Vagina (tissue), 2 donors: ENCODE results near the gene CCDC92. TPM values are rescaled to one million over a fixed set of nuclear protein-coding genes. Genes with fewer than 3 reads are reported as not detected.

Source experiments
- DNase-seq, 2 donors: peaks; one replicate each; pipeline ENCODE4 v3.0.0-alpha.2; 2017; ENCODE audit errors: extremely low spot score in 2 of 2
- H3K27ac ChIP-seq: fragments of 200-600 bp; sonication (generic); one replicate; pipeline ENCODE4 v1.5.1; 2019
- H3K27me3 ChIP-seq: fragments of 200-600 bp; sonication (generic); one replicate; pipeline ENCODE4 v1.5.1; 2019
- H3K36me3 ChIP-seq, 2 donors: fragments of 200-600 bp; sonication (generic); one replicate each; pipeline ENCODE4 v1.5.1; 2017 to 2019
- H3K4me1 ChIP-seq: fragments of 200-600 bp; sonication (generic); one replicate; pipeline ENCODE4 v1.5.1; 2019
- H3K4me3 ChIP-seq, 2 donors: fragments of 200-600 bp; sonication (generic); 1 replicate in 1 of 2; 2 replicates in 1 of 2; pipeline ENCODE4 v1.5.1; 2016 to 2019
- H3K9me3 ChIP-seq: fragments of 200-600 bp; sonication (generic); one replicate; pipeline ENCODE4 v1.5.1; 2019
- POLR2A ChIP-seq, 2 donors: fragments of 450-650 bp; IDR thresholded peaks; one replicate each; pipeline ENCODE4 v1.6.1; 2017; ENCODE audit warnings: antibody characterized with exemption in 2 of 2, mild to moderate bottlenecking in 2 of 2, moderate library complexity in 2 of 2
- POLR2AphosphoS5 ChIP-seq, 2 donors: sonication (generic); formaldehyde crosslinking; IDR thresholded peaks; one replicate each; pipeline ENCODE4 v1.9.0; 2017; ENCODE audit warnings: antibody characterized with exemption in 2 of 2, mild to moderate bottlenecking in 2 of 2, low read depth in 1 of 2; ENCODE audit not compliant: insufficient read depth in 1 of 2
- intact Hi-C: fragments of 100-400 bp; cut with DNase I; formaldehyde crosslinking; loops from one replicate; pipeline ENCODE4 v1.15.1; 2023
- total RNA-seq: library from RNA; depleted of rRNA; stranded (reverse); fragments of >200 nt; gene quantifications from one replicate; pipeline ENCODE4 v1.2.3, GENCODE V29; 2016
- TF ChIP-seq, protein P1 (sequence below), 3 experiments: fragments of 450-650 bp in 2 of 3; fragments of 200-600 bp in 1 of 3; sonication (generic) in 1 of 3; IDR thresholded peaks; one replicate each; pipeline ENCODE4 v1.5.1; 2017 to 2019; ENCODE audit warnings: antibody characterized with exemption in 3 of 3, mild to moderate bottlenecking in 2 of 3, moderate library complexity in 2 of 3

CCDC92 gene
- total RNA-seq, 1 donor from 2014 or later: 21.6 TPM

DNA sequence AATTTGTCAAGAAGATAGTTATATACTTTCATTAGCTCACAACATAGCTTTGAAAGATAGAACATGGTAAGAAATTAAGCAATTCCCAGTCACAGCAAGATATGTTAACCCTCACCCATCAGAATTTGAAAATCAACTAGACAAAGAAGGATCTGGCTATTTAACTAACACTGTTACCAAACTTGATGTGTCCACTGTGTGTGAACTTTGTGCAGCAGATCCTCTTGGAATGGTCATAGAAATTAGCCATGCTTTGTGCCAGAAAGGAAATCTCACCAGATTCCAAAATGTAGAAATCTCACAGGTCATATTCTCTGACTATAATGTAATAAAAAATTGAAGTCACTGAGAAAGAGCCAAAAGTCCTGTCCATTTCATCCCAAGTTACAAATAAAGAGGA, 46.5 kb upstream of the CCDC92 start:
- no peaks in the 10 kb centered on the region for H3K9me3 ChIP-seq
- TF ChIP-seq POLR2AphosphoS5 (IDR thresholded peaks at IDR 0.05; ENCODE audit: insufficient read depth in 1 of 2, low read depth in 1 of 2) (no peak), POLR2A (IDR thresholded peaks at IDR 0.05) (no peak)
- TF ChIP-seq, protein P1, sequence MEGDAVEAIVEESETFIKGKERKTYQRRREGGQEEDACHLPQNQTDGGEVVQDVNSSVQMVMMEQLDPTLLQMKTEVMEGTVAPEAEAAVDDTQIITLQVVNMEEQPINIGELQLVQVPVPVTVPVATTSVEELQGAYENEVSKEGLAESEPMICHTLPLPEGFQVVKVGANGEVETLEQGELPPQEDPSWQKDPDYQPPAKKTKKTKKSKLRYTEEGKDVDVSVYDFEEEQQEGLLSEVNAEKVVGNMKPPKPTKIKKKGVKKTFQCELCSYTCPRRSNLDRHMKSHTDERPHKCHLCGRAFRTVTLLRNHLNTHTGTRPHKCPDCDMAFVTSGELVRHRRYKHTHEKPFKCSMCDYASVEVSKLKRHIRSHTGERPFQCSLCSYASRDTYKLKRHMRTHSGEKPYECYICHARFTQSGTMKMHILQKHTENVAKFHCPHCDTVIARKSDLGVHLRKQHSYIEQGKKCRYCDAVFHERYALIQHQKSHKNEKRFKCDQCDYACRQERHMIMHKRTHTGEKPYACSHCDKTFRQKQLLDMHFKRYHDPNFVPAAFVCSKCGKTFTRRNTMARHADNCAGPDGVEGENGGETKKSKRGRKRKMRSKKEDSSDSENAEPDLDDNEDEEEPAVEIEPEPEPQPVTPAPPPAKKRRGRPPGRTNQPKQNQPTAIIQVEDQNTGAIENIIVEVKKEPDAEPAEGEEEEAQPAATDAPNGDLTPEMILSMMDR (IDR thresholded peaks at IDR 0.05): no peak
- H3K4me1 ChIP-seq: peaks cover 14% of the 10 kb centered on the region
- no peaks in the 10 kb centered on the region for H3K36me3 ChIP-seq
- H3K27ac ChIP-seq: peak overlapping the region; percentile 18
- H3K27me3 ChIP-seq: no peaks in the 10 kb centered on the region
- no peak for DNase-seq
- no peak overlapping the region for H3K4me3 ChIP-seq
- intact Hi-C loops: no loop called here

DNA sequence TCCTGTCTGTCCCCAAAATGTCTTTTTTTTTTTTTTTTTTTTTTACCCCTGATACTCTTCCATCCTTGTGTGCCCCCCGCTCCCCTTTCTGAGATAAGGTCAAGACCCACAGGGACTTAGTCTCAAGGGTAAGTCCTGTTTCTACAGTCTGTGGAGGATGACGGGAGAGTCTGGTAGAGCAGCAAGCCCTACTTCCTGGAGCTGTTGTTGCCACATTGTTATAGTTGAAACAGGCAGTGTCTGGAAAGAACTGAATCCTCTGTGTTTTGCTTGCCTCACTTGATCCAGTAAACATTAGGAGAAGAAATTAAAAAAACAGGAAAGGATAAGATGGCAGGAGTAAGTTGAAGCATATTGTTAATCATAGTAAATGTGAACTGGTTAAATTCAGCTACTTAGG, 45.9 kb upstream of the CCDC92 start:
- Histone ChIP-seq H3K27ac (peak overlapping the region; percentile 18), H3K9me3 (no peaks in the 10 kb centered on the region), H3K27me3 (no peaks in the 10 kb centered on the region), H3K36me3 (peaks cover 0 to 3% of the 10 kb centered on the region in 2 donors), H3K4me3 (no peak overlapping the region), H3K4me1 (peaks cover 14% of the 10 kb centered on the region)
- intact Hi-C loops: no loop called here
- DNase-seq: no peak
- TF ChIP-seq POLR2AphosphoS5 (IDR thresholded peaks at IDR 0.05; ENCODE audit: insufficient read depth in 1 of 2, low read depth in 1 of 2) (no peak), POLR2A (IDR thresholded peaks at IDR 0.05) (no peak)
- TF ChIP-seq, protein P1 (IDR thresholded peaks at IDR 0.05): no peak

DNA sequence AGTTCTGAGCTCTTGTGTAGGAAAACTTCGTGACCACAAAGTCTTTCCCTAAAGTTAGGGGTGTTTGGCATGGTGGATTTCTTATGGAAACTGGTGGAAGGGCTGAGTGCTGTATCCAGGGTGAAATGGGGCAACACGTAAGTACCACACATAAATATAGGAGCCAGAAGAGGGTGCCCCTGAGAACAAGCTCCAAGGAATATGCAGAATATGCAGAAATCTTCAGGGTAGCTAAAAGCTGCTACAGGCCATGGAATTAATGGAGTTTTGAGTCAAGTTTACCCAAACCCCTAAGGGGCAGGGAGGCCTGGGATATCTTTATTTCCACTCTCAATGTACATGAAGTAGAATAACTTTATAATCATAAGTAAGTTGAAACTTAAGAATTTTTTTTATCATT, 44.4 kb upstream of the CCDC92 start:
- intact Hi-C loops: no loop called here
- Histone ChIP-seq H3K4me3 (no peak overlapping the region), H3K36me3 (peaks cover 0 to 18% of the 10 kb centered on the region in 2 donors), H3K4me1 (peaks cover 14% of the 10 kb centered on the region), H3K27ac (no peak overlapping the region), H3K27me3 (no peaks in the 10 kb centered on the region), H3K9me3 (no peaks in the 10 kb centered on the region)
- TF ChIP-seq, protein P1 (IDR thresholded peaks at IDR 0.05): no peak
- TF ChIP-seq POLR2A (IDR thresholded peaks at IDR 0.05): no peak
- TF ChIP-seq POLR2AphosphoS5 (IDR thresholded peaks at IDR 0.05; ENCODE audit: insufficient read depth in 1 of 2, low read depth in 1 of 2): no peak
- no peak for DNase-seq

DNA sequence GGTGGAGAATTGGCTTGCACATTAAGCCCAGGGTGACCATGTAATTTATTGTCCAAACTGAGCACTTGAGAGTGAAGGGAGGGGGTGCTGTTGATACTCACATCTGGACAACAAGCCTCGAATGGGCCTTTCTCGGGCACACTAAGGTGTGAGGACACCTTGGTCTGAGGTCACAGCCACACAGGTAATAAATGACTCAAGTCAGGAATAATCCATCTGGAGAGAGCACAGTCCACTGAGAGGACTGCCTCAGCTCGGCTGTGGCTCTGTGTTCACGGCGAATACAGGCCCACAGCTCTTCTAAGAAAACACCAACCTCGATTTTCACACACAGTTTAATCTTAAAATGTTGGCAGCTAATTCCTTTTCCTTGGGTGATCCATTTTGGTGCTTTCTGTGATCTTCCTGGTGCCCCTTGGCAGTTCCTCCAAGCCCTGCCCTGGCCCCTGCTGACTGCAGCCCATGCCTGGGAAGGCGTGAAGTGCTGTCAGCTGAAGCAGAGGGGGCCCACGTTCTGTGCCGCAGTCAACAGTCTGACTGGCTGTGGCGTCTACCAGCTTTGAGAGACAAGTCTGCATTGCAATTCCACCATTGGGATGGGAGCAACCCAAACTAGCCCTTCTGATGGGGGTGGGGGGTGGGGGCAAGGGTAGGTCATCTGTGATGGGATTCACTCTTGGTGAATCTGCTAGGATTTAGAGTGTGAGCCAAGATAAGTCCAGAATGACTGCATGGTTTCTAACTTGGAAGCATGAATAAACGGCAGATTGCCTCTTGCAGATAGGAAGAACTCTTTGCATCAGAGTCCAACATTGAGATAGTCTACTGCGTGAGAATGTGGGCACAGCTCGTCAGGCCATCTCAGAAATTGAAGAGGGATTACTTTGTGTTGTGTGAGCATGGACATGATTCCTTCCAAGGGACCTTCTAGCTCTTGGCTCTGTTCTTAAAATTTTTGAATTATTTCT, 43.1 kb upstream of the CCDC92 start:
- peaks cover 0 to 31% of the 10 kb centered on the region in 2 donors for H3K36me3 ChIP-seq
- TF ChIP-seq POLR2A (IDR thresholded peaks at IDR 0.05) (no peak), POLR2AphosphoS5 (IDR thresholded peaks at IDR 0.05; ENCODE audit: insufficient read depth in 1 of 2, low read depth in 1 of 2) (no peak)
- H3K4me1 ChIP-seq: peaks cover 10% of the 10 kb centered on the region
- no peak for DNase-seq
- intact Hi-C loops: no loop called here
- H3K27ac ChIP-seq: no peak overlapping the region
- H3K4me3 ChIP-seq: no peak overlapping the region
- H3K27me3 ChIP-seq: no peaks in the 10 kb centered on the region
- no peaks in the 10 kb centered on the region for H3K9me3 ChIP-seq

DNA sequence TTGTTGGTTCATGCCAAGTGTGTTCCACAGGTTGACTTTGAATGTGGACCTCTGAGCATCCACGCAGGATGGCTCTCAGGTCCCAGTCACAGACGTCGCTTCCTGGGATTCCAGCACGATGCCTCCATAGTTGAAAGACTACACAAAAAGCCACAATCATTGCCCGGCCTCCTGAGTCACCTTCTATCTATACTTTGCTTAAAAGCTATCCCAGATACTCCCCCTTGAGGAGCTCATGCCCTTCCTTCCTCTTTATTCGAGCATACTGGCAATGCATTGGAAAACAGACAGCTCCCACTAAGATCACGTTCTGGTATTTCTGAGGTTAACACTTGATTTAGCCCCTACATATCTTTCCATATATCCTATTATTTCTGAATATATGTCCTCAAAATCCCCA, 40.4 kb upstream of the CCDC92 start:
- Histone ChIP-seq H3K36me3 (peaks cover 0 to 36% of the 10 kb centered on the region in 2 donors), H3K4me3 (no peak overlapping the region), H3K27me3 (no peaks in the 10 kb centered on the region), H3K9me3 (no peaks in the 10 kb centered on the region), H3K4me1 (peaks cover 2% of the 10 kb centered on the region), H3K27ac (no peak overlapping the region)
- no peak for DNase-seq
- TF ChIP-seq, protein P1 (IDR thresholded peaks at IDR 0.05): no peak
- no peak for TF ChIP-seq POLR2AphosphoS5 (IDR thresholded peaks at IDR 0.05; ENCODE audit: insufficient read depth in 1 of 2, low read depth in 1 of 2)
- TF ChIP-seq POLR2A (IDR thresholded peaks at IDR 0.05): no peak
- intact Hi-C loops: no loop called here
